BE2C (cell line): ENCODE data around the gene LTB4R.

Experiments
- DNase-seq: peaks from one replicate; pipeline ENCODE4 v3.0.0-alpha.2; 2020
- H3K27me3 ChIP-seq: fragments of 250-450 bp; sonication (Bioruptor Pico); 2 replicates; pipeline ENCODE4 v1.5.1; 2020; ENCODE audit warnings: mild to moderate bottlenecking
- H3K36me3 ChIP-seq: fragments of 250-450 bp; sonication (Bioruptor Pico); 2 replicates; pipeline ENCODE4 v1.5.1; 2020; ENCODE audit warnings: mild to moderate bottlenecking
- H3K4me1 ChIP-seq: fragments of 250-450 bp; sonication (Bioruptor Pico); 2 replicates; pipeline ENCODE4 v1.5.1; 2020
- H3K4me3 ChIP-seq: 2 replicates; pipeline ENCODE4 v1.5.1; 2011; ENCODE audit warnings: low read depth, low read length
- H3K9me3 ChIP-seq: fragments of 250-450 bp; sonication (Bioruptor Pico); 2 replicates; pipeline ENCODE4 v1.5.1; 2020
- TF ChIP-seq, protein P1 (sequence below): IDR thresholded peaks from 2 replicates; pipeline ENCODE4 v1.5.1; 2012; ENCODE audit warnings: mild to moderate bottlenecking, low read depth, low read length

LTB4R gene

GRCh38 chr14:24364841-24365240 is 53.5 kb downstream of the LTB4R start:
- Histone ChIP-seq H3K9me3 (no peaks in the 10 kb centered on the region), H3K36me3 (no peaks in the 10 kb centered on the region), H3K27me3 (no peaks in the 10 kb centered on the region; the same call in 1 of the 2 replicates), H3K4me1 (peaks cover 6% of the 10 kb centered on the region; the same call in 1 of the 2 replicates), H3K4me3 (no peak overlapping the region)
- no peak for DNase-seq
- TF ChIP-seq, protein P1, sequence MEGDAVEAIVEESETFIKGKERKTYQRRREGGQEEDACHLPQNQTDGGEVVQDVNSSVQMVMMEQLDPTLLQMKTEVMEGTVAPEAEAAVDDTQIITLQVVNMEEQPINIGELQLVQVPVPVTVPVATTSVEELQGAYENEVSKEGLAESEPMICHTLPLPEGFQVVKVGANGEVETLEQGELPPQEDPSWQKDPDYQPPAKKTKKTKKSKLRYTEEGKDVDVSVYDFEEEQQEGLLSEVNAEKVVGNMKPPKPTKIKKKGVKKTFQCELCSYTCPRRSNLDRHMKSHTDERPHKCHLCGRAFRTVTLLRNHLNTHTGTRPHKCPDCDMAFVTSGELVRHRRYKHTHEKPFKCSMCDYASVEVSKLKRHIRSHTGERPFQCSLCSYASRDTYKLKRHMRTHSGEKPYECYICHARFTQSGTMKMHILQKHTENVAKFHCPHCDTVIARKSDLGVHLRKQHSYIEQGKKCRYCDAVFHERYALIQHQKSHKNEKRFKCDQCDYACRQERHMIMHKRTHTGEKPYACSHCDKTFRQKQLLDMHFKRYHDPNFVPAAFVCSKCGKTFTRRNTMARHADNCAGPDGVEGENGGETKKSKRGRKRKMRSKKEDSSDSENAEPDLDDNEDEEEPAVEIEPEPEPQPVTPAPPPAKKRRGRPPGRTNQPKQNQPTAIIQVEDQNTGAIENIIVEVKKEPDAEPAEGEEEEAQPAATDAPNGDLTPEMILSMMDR: no peak

GRCh38 chr14:24365600-24366412 is 54.5 kb downstream of the LTB4R start:
- TF ChIP-seq, protein P1: peak; percentile 97
- H3K9me3 ChIP-seq: no peaks in the 10 kb centered on the region
- H3K4me1 ChIP-seq: peaks cover 6% of the 10 kb centered on the region; the same call in 1 of the 2 replicates
- peak overlapping the region; percentile 85 for H3K4me3 ChIP-seq
- H3K27me3 ChIP-seq: no peaks in the 10 kb centered on the region; the same call in 1 of the 2 replicates
- peak; percentile 92 for DNase-seq
- H3K36me3 ChIP-seq: no peaks in the 10 kb centered on the region

- Histone ChIP-seq H3K36me3 (no peaks in the 10 kb centered on the region), H3K4me1 (peaks cover 9% of the 10 kb centered on the region), H3K9me3 (no peaks in the 10 kb centered on the region), H3K27me3 (no peaks in the 10 kb centered on the region; the same call in 1 of the 2 replicates), H3K4me3 (peak overlapping the region; percentile 85)
- TF ChIP-seq, protein P1: no peak
- DNase-seq: no peak
These were observed 55.1 kb downstream of the LTB4R start for GRCh38 chr14:24366413-24366720.

DNA sequence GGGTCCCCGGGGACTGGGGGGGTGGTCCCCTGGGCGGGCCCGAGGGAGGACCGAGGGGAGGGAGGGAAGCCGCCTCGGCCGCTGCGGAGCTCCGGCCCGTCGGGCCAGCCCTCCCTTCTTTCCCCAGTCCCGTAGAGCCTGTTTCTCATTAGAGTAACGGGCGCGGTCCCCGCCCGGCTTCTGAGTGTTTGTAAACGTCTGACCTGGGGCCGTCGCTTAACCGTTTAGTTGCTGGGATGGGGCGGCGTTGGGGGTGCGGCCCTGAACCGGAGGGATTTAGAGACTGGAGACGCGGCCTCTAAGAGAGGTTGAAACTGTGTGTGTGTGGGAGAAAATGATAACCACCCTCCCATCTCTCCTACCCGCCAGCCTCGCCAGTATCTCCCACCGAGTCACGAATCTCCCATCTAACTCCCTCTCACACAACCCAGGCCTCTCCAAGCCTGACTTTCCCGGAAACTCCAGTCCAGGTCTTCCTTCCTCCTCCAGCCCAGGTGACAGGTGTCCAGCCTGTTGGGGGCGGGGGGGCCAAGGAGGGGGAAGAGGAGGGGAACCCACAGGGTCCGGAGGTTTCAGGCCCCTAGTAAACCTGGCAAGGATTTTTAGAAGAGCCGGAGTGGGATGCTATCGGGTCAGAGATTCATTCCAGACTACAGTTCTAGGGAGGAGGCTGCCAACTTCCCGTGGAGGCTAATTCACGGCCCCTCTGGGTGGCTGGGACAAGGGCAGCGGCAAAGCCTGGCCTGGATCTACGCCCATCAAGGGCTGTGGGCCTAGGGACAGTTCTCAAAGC is 55.6 kb downstream of the LTB4R start:
- no peaks in the 10 kb centered on the region for H3K9me3 ChIP-seq
- peaks cover 13% of the 10 kb centered on the region for H3K4me1 ChIP-seq
- peak overlapping the region; percentile 85 for H3K4me3 ChIP-seq
- no peaks in the 10 kb centered on the region for H3K27me3 ChIP-seq
- peak; percentile 96 for DNase-seq
- TF ChIP-seq, protein P1: no peak
- no peaks in the 10 kb centered on the region for H3K36me3 ChIP-seq
